ENCODE measurements around the gene SPTBN4.

The SPTBN4 gene

GRCh38 chr19:40524133-40524549, 57.3 kb downstream of the SPTBN4 start:
- peaks cover 23% of the 10 kb centered on the region for H3K4me1 ChIP-seq (ENCODE audit: low read depth, poor library complexity, severe bottlenecking)
- no peaks in the 10 kb centered on the region for H3K27me3 ChIP-seq (ENCODE audit: insufficient read depth, low read depth)
- no peak overlapping the region for H3K4me3 ChIP-seq (IDR thresholded peaks at IDR 0.05; ENCODE audit: insufficient read depth, low read depth, low read length)
- no peak overlapping the region; the same call in 1 of the 2 replicates for H3K9ac ChIP-seq
- no peaks in the 10 kb centered on the region for H4K20me1 ChIP-seq (ENCODE audit: insufficient read depth)
- no peaks in the 10 kb centered on the region for H3K79me2 ChIP-seq (ENCODE audit: insufficient read depth, low read depth)
- H3K4me2 ChIP-seq: peak overlapping the region; percentile 68; the same call in 1 of the 2 replicates
- H3K27ac ChIP-seq: no peak overlapping the region
- H2AFZ ChIP-seq (ENCODE audit: low read depth): no peak overlapping the region
- TF ChIP-seq CTCF (conservative IDR thresholded peaks at IDR 0.05; ENCODE audit: low read depth, low read length): no peak
- H3K36me3 ChIP-seq (ENCODE audit: insufficient read depth): no peaks in the 10 kb centered on the region

- no peaks in the 10 kb centered on the region for H4K20me1 ChIP-seq (ENCODE audit: insufficient read depth)
- H3K4me1 ChIP-seq (ENCODE audit: low read depth, poor library complexity, severe bottlenecking): peaks cover 27% of the 10 kb centered on the region
- H3K4me3 ChIP-seq (IDR thresholded peaks at IDR 0.05; ENCODE audit: insufficient read depth, low read depth, low read length): no peak overlapping the region
- no peak overlapping the region for H3K9ac ChIP-seq
- no peaks in the 10 kb centered on the region for H3K36me3 ChIP-seq (ENCODE audit: insufficient read depth)
- H2AFZ ChIP-seq (ENCODE audit: low read depth): no peak overlapping the region
- no peaks in the 10 kb centered on the region for H3K79me2 ChIP-seq (ENCODE audit: insufficient read depth, low read depth)
- no peak for TF ChIP-seq CTCF (conservative IDR thresholded peaks at IDR 0.05; ENCODE audit: low read depth, low read length)
- no peak overlapping the region for H3K27ac ChIP-seq
- no peaks in the 10 kb centered on the region for H3K27me3 ChIP-seq (ENCODE audit: insufficient read depth, low read depth)
- H3K4me2 ChIP-seq: no peak overlapping the region
Observed at GRCh38 chr19:40524655-40525054, 57.9 kb downstream of the SPTBN4 start.

GRCh38 chr19:40525234-40526051, 58.6 kb downstream of the SPTBN4 start:
- H3K27me3 ChIP-seq (ENCODE audit: insufficient read depth, low read depth): no peaks in the 10 kb centered on the region
- no peak overlapping the region for H3K9ac ChIP-seq
- H3K4me3 ChIP-seq (IDR thresholded peaks at IDR 0.05; ENCODE audit: insufficient read depth, low read depth, low read length): no peak overlapping the region
- H3K4me1 ChIP-seq (ENCODE audit: low read depth, poor library complexity, severe bottlenecking): peaks cover 32% of the 10 kb centered on the region
- no peaks in the 10 kb centered on the region for H3K36me3 ChIP-seq (ENCODE audit: insufficient read depth)
- no peak overlapping the region for H2AFZ ChIP-seq (ENCODE audit: low read depth)
- no peaks in the 10 kb centered on the region for H4K20me1 ChIP-seq (ENCODE audit: insufficient read depth)
- no peak for TF ChIP-seq CTCF (conservative IDR thresholded peaks at IDR 0.05; ENCODE audit: low read depth, low read length)
- no peak overlapping the region for H3K27ac ChIP-seq
- no peak overlapping the region for H3K4me2 ChIP-seq
- H3K79me2 ChIP-seq (ENCODE audit: insufficient read depth, low read depth): no peaks in the 10 kb centered on the region

- no peaks in the 10 kb centered on the region for H4K20me1 ChIP-seq (ENCODE audit: insufficient read depth)
- H3K9ac ChIP-seq: no peak overlapping the region
- no peak overlapping the region for H3K27ac ChIP-seq
- H3K36me3 ChIP-seq (ENCODE audit: insufficient read depth): no peaks in the 10 kb centered on the region
- H3K79me2 ChIP-seq (ENCODE audit: insufficient read depth, low read depth): no peaks in the 10 kb centered on the region
- TF ChIP-seq CTCF (conservative IDR thresholded peaks at IDR 0.05; ENCODE audit: low read depth, low read length): no peak
- H3K4me1 ChIP-seq (ENCODE audit: low read depth, poor library complexity, severe bottlenecking): peaks cover 28% of the 10 kb centered on the region
- no peak overlapping the region for H3K4me2 ChIP-seq
- no peaks in the 10 kb centered on the region for H3K27me3 ChIP-seq (ENCODE audit: insufficient read depth, low read depth)
- H3K4me3 ChIP-seq (IDR thresholded peaks at IDR 0.05; ENCODE audit: insufficient read depth, low read depth, low read length): no peak overlapping the region
- no peak overlapping the region for H2AFZ ChIP-seq (ENCODE audit: low read depth)
Observed at GRCh38 chr19:40528078-40528477, 61.3 kb downstream of the SPTBN4 start.
